COLO829 (cell line): ENCODE data around the gene MCF2L.
A peak's percentile ranks its signal among the peaks of the same experiment; 100 is the strongest.

Experiments
- DNase-seq: peaks from one replicate; pipeline ENCODE4 v3.0.0; 2012; ENCODE audit warnings: low spot score

Gene MCF2L

GRCh38 chr13:112999414-113000177 lies 30.6 kb downstream of the MCF2L start:
- DNase-seq: no peak

- no peak for DNase-seq
Measured at GRCh38 chr13:113000575-113000974, 31.6 kb downstream of the MCF2L start.

GRCh38 chr13:113001241-113002140 lies 32.5 kb downstream of the MCF2L start:
- no peak for DNase-seq

- DNase-seq: no peak
Measured at GRCh38 chr13:113002206-113002912, 33.3 kb downstream of the MCF2L start.

GRCh38 chr13:113002913-113003290 lies 33.9 kb downstream of the MCF2L start:
- no peak for DNase-seq

- no peak for DNase-seq
Measured at GRCh38 chr13:113004126-113004525, 35.1 kb downstream of the MCF2L start.

- DNase-seq: no peak
Measured at GRCh38 chr13:113005076-113005865, 36.3 kb downstream of the MCF2L start.

- no peak for DNase-seq
Measured at GRCh38 chr13:113005997-113006396, 37.0 kb downstream of the MCF2L start.

- no peak for DNase-seq
Measured at GRCh38 chr13:113006660-113007059, 37.6 kb downstream of the MCF2L start.

- DNase-seq: no peak
Measured at GRCh38 chr13:113008851-113009250, 39.8 kb downstream of the MCF2L start.

GRCh38 chr13:113009743-113010509 lies 40.9 kb downstream of the MCF2L start:
- DNase-seq: peak; percentile 74

GRCh38 chr13:113010510-113010865 lies 41.5 kb downstream of the MCF2L start:
- DNase-seq: no peak

- DNase-seq: no peak
Measured at GRCh38 chr13:113013303-113013702, 44.3 kb downstream of the MCF2L start.

- DNase-seq: no peak
Measured at GRCh38 chr13:113013878-113014751, 45.1 kb downstream of the MCF2L start.

- DNase-seq: no peak
Measured at GRCh38 chr13:113014752-113015745, 46.0 kb downstream of the MCF2L start.

GRCh38 chr13:113015826-113016525 lies 47.0 kb downstream of the MCF2L start:
- no peak for DNase-seq

- DNase-seq: no peak
Measured at GRCh38 chr13:113016526-113017295, 47.7 kb downstream of the MCF2L start.
